ENCODE data around the gene PEAR1.
"Not testable (repeated sequence)": the region's sequence is repeated elsewhere in the genome, so short reads cannot be mapped to it uniquely, and the experiment has no call there.

Gene PEAR1

DNA sequence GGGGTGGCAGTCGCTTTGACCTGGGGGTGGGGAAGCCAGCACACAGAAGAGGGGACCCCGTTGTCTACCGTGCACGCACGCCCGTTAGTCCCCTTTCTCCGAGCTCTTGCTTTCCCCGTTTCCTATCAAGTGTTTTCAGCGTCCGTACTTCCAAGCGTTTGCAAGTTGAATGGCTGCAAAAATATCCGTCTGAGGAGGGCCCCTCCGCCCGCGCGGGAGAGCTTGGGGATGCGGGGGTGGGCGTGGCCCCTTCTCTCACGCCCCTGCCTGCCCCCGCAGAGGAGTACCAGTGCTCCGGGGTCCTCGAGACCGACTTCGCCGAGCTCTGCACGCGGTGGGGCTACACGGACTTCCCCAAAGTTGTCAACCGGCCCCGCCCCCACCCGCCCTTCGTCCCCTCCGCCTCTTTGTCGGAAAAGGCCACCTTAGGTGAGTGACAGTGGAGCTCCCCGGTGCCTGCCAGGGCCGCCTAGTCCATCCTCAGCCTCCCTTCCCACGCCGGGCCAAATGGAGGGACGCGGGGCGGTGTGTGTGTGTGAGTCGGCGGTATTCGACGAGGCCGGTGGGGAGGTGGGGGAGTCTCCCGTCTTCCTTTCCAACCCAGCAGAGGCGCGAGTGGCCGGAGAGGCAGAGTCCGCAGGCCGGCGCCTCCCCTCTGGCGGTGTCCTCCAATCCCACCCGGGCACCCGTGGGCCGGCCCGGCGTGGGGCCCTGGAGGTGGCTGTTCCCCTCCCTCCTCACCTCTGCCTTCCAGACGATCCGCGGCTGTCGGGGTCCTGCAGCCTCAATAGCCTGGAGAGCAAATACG lies 30.4 kb downstream of the PEAR1 start:
- DNase-seq, result no peak

DNA sequence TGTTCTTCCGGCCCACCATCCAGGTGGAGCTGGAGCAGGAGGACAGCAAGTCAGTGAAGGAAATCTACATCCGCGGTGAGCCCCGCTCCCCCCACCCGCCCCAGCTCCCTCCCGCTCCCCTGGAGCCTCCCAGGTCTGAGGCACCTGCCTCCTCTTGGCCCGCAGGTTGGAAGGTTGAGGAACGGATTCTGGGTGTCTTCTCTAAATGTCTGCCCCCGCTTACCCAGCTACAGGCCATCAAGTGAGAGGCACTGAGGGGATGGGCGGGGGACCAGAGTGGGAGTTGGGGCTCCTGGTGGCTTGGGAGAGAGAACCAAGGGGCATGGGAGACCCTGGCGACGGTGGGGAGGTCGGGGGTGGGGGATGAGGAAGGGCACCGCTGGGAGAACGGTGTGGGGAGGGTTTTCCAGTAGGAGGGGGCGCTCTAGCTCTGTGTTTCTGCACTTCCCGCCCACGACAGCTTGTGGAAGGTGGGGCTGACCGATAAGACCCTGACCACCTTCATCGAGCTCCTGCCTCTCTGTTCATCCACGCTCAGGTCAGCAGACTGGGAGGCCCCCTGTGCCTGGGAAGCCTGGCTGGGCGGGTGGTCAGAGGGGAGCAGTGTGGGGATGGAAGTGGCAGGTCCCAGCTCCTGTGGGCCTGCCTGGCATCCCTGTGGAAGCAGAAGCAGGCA lies 31.1 kb downstream of the PEAR1 start:
- no peak for DNase-seq

DNA sequence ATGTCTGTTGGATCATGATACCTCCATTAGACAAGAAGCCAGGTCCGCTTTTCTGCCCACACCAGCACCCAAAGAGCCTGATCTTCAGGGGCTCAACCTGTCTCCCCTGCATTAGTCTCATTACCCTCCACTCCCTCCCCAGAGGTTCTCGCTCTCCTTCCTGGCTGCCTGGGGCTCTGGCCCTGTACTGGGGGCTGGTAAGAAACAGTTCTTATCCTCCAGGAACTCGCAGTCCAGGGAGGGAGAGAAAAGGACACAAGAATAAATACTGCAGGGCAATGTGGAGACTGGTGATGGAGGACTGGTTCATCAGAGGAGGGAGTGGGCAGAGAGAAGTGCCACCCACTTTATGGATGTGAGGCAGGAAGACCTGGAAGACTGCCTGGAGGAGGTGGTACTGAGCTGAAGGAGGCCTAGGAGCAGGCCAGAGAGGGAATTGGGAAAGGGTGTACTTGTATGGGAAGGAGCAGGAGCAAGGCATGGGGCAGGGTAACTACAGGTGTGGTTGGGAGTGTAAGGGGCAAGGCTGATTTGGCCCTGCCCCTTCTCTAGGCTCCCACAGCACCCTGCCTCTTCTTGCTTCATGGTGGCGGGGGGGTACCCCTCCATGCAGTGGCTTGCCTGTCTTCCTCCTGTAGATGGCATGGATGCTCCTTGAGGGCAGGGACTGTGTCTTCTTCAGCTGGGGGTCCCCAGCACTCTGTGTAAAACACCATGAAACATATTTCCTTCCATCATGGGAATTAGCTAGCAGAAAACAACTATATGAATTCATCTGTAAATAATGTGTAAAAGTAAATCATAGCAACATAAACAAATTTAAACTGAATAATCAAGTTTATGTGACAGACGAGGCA lies 31.9 kb downstream of the PEAR1 start:
- no peak for DNase-seq

DNA sequence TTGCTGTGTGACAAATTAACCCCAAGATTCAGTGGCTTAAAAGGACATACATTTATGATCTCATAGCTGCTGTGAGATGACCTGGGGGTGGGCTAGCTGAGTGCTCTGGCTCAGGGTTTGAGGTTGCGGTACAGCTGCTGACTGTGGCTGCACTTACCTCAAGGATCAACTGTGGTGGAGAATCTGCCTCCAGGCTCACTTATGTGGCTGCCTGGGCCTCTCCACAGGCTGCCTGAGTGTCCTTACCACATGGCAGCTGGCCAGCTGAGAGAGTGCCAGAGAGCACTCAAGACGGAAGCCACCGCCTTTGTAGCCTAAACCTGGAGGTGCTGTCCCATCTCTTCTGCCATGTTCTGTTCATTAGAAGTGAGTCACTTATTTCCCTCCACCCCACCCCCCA lies 32.7 kb downstream of the PEAR1 start:
- no peak for DNase-seq

DNA sequence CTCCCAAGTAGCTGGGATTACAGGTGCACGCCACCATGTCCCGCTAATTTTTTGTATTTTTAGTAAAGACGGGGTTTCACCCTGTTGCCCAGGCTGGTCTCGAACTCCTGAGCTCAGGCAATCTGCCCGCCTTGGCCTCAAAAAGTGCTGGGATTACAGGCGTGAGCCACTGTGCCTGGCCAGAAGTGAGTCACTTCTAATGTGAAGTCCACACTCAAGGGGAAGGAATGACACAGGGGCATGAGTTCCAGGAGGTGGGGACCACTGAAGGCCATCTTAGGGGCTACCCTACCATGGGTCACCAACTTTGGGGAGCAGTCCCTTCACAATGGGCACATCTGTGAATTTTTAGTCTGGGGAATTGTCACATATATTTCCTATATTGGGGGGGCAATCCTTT lies 33.2 kb downstream of the PEAR1 start:
- DNase-seq, result not testable (repeated sequence)

DNA sequence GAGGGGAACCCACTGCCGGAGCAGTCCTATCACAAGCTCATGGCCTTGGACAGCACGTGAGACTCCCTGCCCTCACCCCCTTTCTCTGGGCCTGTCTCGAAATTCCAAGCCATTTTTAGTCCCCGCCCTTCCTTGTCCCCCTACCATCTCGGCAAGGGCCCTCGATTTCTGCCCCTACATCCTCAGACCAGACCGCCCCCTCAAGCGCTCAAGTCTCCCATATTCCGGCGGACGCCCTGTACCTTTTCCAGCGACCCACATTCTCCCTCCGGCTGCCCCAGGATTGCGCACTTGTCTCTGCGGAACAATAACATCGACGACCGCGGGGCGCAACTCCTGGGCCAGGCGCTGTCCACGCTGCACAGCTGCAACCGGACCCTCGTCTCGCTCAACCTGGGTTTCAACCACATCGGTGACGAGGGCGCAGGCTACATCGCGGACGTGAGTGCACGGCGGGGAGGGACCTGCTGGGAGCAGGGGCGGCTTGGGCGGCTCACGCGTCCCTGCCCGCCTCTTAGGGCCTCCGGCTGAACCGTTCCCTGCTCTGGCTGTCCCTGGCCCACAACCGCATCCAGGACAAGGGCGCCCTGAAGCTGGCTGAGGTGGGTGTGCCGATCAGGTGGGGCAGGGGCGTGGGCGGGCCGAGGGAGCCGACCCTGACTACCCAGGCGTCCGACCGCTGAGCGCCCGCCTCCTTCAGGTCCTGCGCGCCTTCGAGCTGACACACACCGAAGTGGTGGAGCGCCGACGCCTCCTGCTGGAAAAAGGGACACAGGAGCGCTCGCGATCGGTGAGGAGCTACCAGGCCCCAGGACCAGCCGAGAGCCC lies 33.9 kb downstream of the PEAR1 start:
- peak; percentile 50 for DNase-seq

DNA sequence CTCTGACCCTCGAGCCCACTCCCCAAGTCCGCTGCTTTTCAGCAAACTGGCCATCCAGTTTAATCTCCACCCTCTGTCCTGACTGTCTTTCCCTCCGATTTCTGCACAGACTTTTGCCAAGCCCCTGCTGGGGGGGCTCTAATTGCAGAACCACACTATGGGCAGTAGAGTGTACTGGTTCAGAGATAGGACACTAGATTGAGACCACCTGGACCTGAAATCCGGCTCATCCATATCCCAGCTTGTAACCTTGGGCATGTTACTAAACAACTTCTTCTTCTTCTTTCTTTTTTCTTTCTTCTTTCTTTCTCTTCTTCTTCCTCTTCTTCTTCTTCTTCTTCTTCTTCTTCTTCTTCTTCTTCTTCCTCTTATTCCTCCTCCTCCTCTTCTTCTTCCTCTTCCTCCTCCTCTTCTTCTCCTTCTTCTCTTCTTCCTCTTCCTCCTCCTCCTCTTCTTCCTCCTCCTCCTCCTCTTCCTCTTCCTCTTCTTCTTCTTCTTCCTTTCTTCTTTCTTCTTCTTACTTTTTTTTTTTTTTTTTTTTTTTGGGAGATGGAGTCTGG lies 34.6 kb downstream of the PEAR1 start:
- no peak for DNase-seq

DNA sequence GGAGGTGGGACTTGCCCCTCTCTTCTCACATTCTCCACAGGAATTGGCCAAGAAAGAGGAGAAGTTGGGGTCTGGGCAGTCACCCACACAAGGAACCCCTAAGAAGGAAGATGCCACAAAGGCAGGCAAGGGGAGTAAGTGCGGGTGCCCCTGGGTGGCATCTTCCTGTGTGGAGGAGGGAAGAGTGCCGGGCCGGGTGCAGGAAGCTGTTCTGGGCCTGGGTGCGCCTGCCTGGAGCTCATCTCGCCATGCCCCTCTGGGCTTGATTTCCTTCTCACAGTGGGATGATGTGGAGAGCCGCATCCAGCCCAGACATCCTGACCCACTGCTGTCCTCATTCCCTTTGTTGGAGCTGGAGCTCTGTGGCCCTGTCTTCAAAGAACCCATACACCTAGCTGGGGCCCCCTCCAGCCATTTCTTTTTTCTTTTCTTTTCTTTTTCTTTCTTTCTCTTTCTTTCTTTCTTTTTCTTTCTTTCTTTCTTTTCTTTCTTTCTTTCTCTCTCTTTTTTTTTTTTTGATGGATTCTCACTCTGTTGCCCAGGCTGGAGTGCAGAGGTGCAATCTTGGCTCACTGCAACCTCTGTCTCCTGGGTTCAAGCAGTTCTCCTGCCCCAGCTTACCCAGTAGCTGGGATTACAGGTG lies 36.2 kb downstream of the PEAR1 start:
- DNase-seq, result no peak

DNA sequence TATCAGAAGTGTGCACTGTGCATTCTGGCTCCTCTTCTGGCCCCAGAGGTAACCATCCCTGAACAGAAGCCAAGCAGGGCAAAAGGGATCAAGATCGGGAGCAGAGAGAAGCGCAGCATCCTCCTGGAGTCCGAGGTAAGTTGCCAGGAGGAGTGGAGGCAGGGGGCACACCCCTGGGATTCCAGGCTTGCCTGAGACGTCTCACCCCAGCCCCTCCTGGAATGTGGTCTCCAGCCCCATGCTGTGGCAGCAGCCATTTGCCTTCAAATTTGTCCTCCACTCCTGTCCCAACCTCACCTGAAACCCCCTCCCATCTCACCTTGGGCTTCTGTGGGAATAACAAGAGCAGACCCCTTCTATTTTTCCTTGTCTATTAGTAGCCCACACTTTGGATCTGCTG lies 37.0 kb downstream of the PEAR1 start:
- no peak for DNase-seq

DNA sequence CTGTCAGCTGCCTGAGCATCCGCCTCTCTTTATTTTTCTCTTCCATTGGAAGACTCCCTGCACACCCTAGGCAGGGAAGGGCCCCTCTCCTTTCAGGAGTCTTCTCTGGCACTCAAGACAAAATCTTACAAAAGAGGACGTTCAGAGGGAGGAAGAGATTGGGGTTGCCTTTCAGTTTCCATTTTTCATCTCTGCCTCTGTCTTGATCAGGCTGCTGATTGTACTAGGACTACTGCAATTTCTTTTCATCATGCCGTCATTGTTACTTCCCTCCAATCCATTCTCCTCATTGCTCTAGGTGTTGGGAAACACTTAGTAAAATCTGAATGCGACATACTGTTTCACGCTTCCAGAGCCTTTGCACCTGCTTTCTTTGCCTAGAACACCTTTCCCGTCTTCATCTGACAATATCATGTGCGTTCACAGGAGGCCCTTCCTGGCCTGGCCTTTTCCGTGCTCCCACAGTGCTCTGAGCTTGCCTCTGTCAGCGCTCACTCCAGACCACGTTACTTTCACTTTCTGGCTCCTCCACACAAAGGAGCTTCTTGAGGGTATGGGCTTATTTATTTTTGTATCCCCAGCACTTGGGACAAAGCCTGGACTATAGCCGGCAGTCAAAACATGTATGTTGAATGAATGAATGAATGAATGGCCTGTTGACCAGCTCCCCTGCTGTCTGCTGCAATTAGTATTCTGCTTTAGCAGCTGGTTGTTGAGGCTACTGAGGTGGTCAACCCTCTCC lies 37.9 kb downstream of the PEAR1 start:
- DNase-seq, result no peak

DNA sequence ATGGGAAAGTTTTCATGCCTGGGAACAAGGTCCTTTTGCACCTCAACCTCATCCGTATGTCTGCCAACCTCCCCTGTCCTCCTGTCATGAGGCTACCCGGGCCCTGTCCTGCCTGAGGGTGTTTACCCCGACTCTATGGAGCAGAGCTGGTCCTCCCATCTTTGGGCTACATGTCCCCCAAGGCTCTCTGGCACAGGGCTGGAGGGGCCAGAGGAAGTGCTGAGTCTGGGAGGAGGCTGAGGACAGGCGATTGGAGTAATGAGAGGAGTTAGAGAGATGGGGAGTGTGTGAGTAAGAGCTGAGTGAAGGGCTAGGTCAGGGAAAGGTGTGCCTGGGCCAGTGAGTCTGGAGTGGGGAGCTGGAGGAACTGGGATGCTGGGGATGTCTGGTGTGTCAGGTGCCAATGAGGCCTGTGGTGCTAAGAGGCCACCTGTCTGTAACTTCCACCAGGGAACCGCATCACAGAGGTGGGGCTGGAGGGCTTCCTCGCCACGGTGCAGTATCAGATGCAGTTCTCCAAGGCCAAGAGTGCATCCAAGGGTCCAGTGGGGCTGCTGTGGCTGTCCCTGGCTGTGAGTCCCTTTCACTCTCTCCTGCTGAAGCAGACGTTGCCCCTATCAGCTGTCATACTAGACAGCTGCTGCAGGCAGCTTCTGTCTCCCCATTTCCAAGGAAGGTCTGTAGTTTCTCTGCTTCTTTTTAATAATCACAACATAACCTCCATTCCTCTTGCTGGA lies 38.6 kb downstream of the PEAR1 start:
- no peak for DNase-seq

DNA sequence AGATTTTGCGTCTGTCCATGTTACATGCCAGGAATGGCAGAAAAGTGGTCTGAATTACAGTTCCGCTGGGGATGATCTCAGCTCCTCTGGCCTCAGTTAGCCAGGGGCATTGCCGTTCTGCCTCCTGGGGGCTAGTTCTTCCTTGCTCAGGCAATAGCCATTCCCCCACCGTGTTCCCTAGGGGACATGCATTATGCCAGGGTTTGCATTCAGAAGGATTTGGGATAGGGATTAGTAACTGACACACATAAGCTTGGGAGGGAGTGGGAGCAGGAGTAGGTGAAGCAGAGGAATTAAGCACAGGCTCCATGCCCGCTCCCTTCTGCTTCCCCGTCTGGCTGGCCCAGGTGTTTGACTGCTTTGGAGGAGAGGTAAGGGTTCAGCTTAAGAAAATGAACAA lies 39.6 kb downstream of the PEAR1 start:
- no peak for DNase-seq

DNA sequence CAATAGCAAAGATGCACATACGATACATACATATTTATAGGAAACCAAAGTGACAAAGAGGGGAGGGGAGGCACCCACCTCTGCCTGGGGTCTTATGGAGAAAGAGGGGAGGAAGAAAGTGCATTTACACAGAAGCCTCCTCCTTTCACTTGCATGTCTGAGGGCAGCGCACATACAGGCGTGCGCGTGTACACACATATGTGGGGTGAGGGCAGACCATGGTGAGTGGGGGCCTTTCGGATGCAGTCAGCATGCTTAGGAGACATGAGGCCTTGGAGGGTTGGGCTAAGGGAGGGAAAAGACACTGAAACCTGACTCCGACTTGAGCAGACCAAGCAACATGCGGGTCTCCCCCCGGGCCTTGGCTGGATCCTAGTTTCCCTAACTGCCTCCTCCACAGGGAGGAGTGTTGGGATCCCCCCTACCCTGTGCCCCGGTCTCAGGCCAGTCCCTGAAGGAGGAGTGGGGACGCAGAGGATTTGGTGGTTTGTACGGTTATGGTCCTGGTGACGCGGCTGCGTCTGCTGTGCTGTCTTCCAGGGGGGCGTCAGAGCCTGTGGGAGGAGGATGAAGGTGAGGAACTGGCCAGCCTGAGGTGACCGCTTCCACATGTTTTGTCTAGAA lies 42.1 kb downstream of the PEAR1 start:
- no peak for DNase-seq

DNA sequence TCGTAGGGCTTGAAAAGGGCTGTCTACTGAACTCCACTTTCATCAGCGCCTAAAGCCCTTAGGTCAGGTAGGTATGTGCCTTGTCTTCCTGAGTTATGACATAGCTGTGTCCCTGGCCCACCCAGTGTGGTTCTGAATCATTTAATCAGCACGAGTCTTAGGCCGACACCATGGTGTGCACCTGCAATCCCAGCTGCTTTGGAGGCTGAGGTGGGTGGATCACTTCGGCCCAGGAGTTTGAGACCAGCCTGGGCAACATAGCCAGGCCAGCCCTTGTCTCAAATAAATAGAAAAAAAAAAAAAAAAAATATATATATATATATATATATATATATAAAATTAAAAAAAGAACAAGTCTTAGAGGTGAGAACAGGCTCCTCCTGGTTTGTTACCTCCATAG lies 42.7 kb downstream of the PEAR1 start:
- DNase-seq, result no peak

DNA sequence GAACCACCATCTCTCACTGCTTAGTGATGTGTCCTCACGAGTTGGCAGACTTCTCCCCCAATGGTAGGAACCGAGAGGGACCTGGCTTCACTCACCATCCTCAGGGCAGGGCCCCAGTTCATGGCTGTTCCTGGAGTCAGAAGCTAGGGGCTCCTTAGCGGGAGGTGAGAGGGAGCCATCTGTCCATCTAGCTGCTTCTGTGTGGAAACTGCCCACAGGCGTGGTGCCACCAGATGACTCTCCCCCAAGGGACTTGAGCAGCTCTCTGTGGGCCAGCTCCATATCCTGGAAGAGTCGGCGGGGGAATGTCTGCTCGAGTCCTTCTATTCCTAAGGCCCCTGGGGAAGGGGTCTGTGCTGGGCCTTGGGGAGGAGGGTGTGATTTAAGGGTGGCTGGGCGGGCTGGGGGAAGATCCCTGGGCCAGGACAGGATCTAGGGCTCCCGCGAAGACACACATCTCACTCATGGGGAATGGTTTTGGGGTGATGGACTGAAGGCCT lies 43.3 kb downstream of the PEAR1 start:
- no peak for DNase-seq

DNA sequence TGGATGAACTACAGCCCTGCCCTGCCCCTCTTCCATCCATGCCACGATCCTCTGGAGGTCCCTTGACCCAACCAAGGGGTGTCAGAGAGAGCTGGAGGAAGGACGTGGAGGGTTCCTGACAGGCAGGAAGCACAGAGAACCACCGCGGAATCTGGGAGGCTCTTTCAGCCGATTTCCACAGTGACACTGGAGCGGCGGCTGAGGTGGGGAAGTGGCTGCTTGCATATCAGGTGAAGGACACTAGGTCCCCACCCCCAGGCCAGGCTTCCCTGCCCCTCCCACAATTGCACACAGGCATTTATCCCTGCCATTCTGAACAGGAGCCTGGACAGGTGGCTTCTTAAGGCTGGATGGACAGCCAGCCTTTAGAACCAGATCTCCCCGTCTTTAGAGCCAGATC lies 44.4 kb downstream of the PEAR1 start:
- DNase-seq, result no peak

DNA sequence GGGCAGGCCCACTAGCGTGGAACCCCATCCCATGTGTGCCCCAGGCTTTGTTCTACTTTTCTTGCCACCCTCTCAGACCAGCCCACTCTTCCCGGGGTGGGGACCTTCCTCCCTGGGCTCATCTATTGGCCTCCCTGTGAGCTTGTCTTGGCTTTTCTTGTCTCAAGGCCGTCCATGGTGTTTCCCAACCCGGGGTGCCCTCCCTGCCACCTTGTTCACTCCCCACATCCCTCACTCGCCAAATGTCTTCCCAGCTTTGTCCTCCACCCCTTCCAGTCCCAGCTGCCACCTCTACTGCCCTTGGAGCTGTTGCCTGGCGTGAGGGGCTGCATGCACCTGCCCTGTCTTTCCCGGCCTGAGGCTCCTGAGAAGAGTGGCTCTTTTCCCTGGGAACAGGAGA lies 45.3 kb downstream of the PEAR1 start:
- no peak for DNase-seq

DNA sequence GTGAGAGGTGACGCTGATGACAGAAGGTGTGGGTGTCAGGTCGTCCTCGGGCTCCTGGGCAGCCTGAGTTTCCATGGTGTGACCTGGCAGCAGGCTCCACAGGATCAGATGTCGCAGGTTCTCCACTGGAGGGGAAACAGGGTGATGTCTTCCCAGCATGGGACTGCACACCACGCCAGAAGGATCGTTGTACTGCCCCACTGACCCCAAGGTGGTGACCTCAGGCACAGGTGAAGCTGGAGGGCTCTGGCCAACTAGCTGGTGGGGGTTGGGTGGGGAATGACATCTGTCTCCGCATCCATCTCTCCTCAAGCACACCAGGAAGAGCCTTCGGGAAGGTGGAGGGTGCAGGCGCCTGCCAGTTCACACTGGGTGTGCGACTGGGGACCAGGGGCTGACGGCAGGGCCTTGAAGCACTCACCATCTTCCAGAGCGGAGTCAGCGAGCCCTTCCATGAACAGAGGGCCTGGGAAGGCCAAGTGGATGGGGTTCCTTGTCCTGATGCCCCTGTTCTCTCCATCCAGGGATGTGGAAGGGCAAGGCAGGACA lies 46.3 kb downstream of the PEAR1 start:
- no peak for DNase-seq

DNA sequence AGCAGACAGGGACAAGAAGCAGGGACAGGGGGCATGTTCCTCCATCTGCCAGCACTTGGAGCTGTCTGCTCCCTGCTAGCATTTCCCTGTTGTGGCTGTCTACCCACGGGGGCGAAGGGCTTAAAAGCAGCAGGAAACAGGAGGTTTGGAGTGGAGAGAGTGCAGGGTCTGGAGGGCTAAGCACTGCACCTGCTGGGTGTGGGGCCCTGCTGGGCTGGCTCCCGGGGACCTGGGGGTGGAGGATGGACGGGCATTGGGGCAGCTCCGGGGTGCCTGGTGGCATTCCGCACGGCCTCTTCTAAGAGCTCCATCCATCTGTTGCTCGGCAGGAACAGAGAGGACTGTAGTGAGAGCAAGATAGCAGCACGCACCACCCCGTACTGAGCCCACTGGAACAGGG lies 48.2 kb downstream of the PEAR1 start:
- no peak for DNase-seq

Measured in activated CD4-positive, alpha-beta T cell treated with anti-CD3 and anti-CD28 coated beads for 1 hour (primary cell).